HG03354 (cell line): Measurements from ENCODE around the gene NRL.

Source experiments
- ATAC-seq: cut with Tn5 transposase; IDR thresholded peaks from one replicate; pipeline ENCODE4 v1.9.1; 2021; ENCODE audit warnings: mild to moderate bottlenecking; ENCODE audit not compliant: unreplicated experiment, poor library complexity, severe bottlenecking

NRL gene

GRCh38 chr14:24114532-24115421 lies at the start of gene NRL, which contains the start of gene DCAF11:
NRL (minus strand) TSS chr14:24114949; CDS start chr14:24082848, 32,101 bp downstream.
DCAF11 (plus strand) TSS chr14:24114777; CDS start chr14:24115595, 818 bp downstream.
- peak; percentile 86 for ATAC-seq

GRCh38 chr14:24162093-24162492 lies 47.3 kb upstream of the NRL start:
- no peak for ATAC-seq

- ATAC-seq, result peak; percentile 87
Observed at GRCh38 chr14:24160850-24161804, 46.4 kb upstream of the NRL start, which contains the start of gene IRF9. IRF9 (plus strand) TSS chr14:24161265; CDS start chr14:24162145, 880 bp downstream.

GRCh38 chr14:24160499-24160849 lies 45.7 kb upstream of the NRL start:
- no peak for ATAC-seq

- ATAC-seq, result no peak
Observed at GRCh38 chr14:24159777-24160498, 45.2 kb upstream of the NRL start.

- ATAC-seq, result no peak
Observed at GRCh38 chr14:24157331-24157730, 42.6 kb upstream of the NRL start.

GRCh38 chr14:24156840-24157239 lies 42.1 kb upstream of the NRL start:
- ATAC-seq, result no peak

GRCh38 chr14:24155100-24155499 lies 40.4 kb upstream of the NRL start:
- no peak for ATAC-seq

- no peak for ATAC-seq
Observed at GRCh38 chr14:24151404-24152080, 36.8 kb upstream of the NRL start.

- ATAC-seq, result no peak
Observed at GRCh38 chr14:24150993-24151392, 36.2 kb upstream of the NRL start.

GRCh38 chr14:24150567-24150966 lies 35.8 kb upstream of the NRL start:
- no peak for ATAC-seq

GRCh38 chr14:24150061-24150460 lies 35.3 kb upstream of the NRL start:
- ATAC-seq, result no peak

- ATAC-seq, result no peak
Observed at GRCh38 chr14:24149302-24149969, 34.7 kb upstream of the NRL start.

GRCh38 chr14:24147761-24148428 lies 33.1 kb upstream of the NRL start:
- no peak for ATAC-seq

- peak; percentile 86 for ATAC-seq
Observed at GRCh38 chr14:24146978-24147760, 32.4 kb upstream of the NRL start, which contains the start of gene RNF31. RNF31 (plus strand) TSS chr14:24147498; CDS start chr14:24147699, 201 bp downstream.

GRCh38 chr14:24146453-24146977 lies 31.8 kb upstream of the NRL start, which contains the start of gene PSME2:
PSME2 (minus strand) TSS chr14:24146610; CDS start chr14:24146581, 29 bp downstream.
- ATAC-seq, result peak; percentile 69
